Hepatocyte (in vitro differentiated cells): ENCODE results near the gene SEZ6. TPM values are rescaled to one million over a fixed set of nuclear protein-coding genes. Genes with fewer than 3 reads are reported as not detected.

Source experiments
- DNase-seq: peaks from one replicate; pipeline ENCODE4 v3.0.0-alpha.2; 2016; ENCODE audit warnings: low spot score
- H2AFZ ChIP-seq: fragments of 200-600 bp; sonication (generic); 2 replicates; pipeline ENCODE4 v1.6.0; 2016; ENCODE audit warnings: antibody characterized with exemption, mild to moderate bottlenecking
- H3K27ac ChIP-seq: fragments of 200-600 bp; sonication (generic); 2 replicates; pipeline ENCODE4 v1.5.1; 2016; ENCODE audit warnings: mild to moderate bottlenecking
- H3K27me3 ChIP-seq: fragments of 200-600 bp; sonication (generic); 2 replicates; pipeline ENCODE4 v1.6.1; 2016
- H3K36me3 ChIP-seq: fragments of 200-600 bp; sonication (generic); replicated peaks from 2 replicates; pipeline ENCODE4 v1.5.1; 2016; ENCODE audit warnings: low read depth; ENCODE audit not compliant: insufficient read depth
- H3K4me1 ChIP-seq: fragments of 200-600 bp; sonication (generic); 2 replicates; pipeline ENCODE4 v1.5.1; 2016; ENCODE audit warnings: mild to moderate bottlenecking, moderate library complexity; ENCODE audit not compliant: insufficient read depth
- H3K4me2 ChIP-seq: fragments of 200-600 bp; sonication (generic); 2 replicates; pipeline ENCODE4 v1.6.0; 2016
- H3K4me3 ChIP-seq: fragments of 200-600 bp; sonication (generic); 2 replicates; pipeline ENCODE4 v1.5.1; 2016; ENCODE audit warnings: mild to moderate bottlenecking
- H3K79me2 ChIP-seq: fragments of 200-600 bp; sonication (generic); 2 replicates; pipeline ENCODE4 v1.6.0; 2017; ENCODE audit warnings: mild to moderate bottlenecking
- H3K9me2 ChIP-seq: fragments of 200-600 bp; sonication (generic); replicated peaks from 2 replicates; pipeline ENCODE4 v1.6.0; 2017; ENCODE audit warnings: mild to moderate bottlenecking; ENCODE audit not compliant: insufficient read depth
- H3K9me3 ChIP-seq: fragments of 200-600 bp; sonication (generic); 2 replicates; pipeline ENCODE4 v1.5.1; 2016; ENCODE audit warnings: low read depth, mild to moderate bottlenecking
- H4K20me1 ChIP-seq: fragments of 200-600 bp; sonication (generic); 2 replicates; pipeline ENCODE4 v1.6.0; 2016; ENCODE audit warnings: mild to moderate bottlenecking; ENCODE audit not compliant: insufficient read depth, poor library complexity, severe bottlenecking
- EZH2 ChIP-seq: fragments of 200-600 bp; sonication (generic); IDR thresholded peaks from 2 replicates; pipeline ENCODE4 v1.6.1; 2016; ENCODE audit warnings: antibody characterized with exemption, mild to moderate bottlenecking, borderline replicate concordance
- EZH2phosphoT487 ChIP-seq: fragments of 200-600 bp; sonication (generic); IDR thresholded peaks from one replicate; pipeline ENCODE4 v1.6.1; 2018; ENCODE audit warnings: antibody characterized with exemption, mild to moderate bottlenecking, low read depth, moderate library complexity; ENCODE audit not compliant: unreplicated experiment, severe bottlenecking
- WGBS: methylation state at CpG from one replicate; pipeline ENCODE4 v1.1.6; 2016; ENCODE audit warnings: low lambda C conversion rate; ENCODE audit errors: missing lambda C conversion rate; 5-methylcytosine and 5-hydroxymethylcytosine counted together
- polyA plus RNA-seq: library from polyadenylated mRNA; unstranded; fragments of >200 nt; fragmentation: Nextera tagmentation; extraction: Ambion mirVana; gene quantifications from 2 replicates; pipeline ENCODE4 v1.2.1, GENCODE V29; 2016
- total RNA-seq: library from RNA; depleted of rRNA; stranded (reverse); fragments of >200 nt; gene quantifications from 2 replicates; pipeline ENCODE4 v1.2.3, GENCODE V29; 2014
- TF ChIP-seq, protein P1 (sequence below): fragments of 200-600 bp; sonication (generic); IDR thresholded peaks from 2 replicates; pipeline ENCODE4 v1.5.1; 2016; ENCODE audit warnings: antibody characterized with exemption, mild to moderate bottlenecking; ENCODE audit not compliant: poor library complexity

The SEZ6 gene
- total and polyA plus RNA-seq, 2 experiments from 2014 or later, result 0.81 to 1.2 TPM

- Histone ChIP-seq H3K9me2 (no peaks in the 10 kb centered on the region), H3K79me2 (peaks cover 100% of the 10 kb centered on the region), H3K9me3 (no peaks in the 10 kb centered on the region), H3K27ac (no peak overlapping the region), H3K4me3 (no peak overlapping the region), H3K4me1 (peaks cover 21% of the 10 kb centered on the region), H2AFZ (no peak overlapping the region), H3K4me2 (no peak overlapping the region), H3K27me3 (no peaks in the 10 kb centered on the region), H3K36me3 (no peaks in the 10 kb centered on the region), H4K20me1 (peaks cover 82% of the 10 kb centered on the region)
- 93% methylated on average over 8 of the region's 8 CpGs for WGBS
- no peak for TF ChIP-seq EZH2phosphoT487
- TF ChIP-seq, protein P1, sequence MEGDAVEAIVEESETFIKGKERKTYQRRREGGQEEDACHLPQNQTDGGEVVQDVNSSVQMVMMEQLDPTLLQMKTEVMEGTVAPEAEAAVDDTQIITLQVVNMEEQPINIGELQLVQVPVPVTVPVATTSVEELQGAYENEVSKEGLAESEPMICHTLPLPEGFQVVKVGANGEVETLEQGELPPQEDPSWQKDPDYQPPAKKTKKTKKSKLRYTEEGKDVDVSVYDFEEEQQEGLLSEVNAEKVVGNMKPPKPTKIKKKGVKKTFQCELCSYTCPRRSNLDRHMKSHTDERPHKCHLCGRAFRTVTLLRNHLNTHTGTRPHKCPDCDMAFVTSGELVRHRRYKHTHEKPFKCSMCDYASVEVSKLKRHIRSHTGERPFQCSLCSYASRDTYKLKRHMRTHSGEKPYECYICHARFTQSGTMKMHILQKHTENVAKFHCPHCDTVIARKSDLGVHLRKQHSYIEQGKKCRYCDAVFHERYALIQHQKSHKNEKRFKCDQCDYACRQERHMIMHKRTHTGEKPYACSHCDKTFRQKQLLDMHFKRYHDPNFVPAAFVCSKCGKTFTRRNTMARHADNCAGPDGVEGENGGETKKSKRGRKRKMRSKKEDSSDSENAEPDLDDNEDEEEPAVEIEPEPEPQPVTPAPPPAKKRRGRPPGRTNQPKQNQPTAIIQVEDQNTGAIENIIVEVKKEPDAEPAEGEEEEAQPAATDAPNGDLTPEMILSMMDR, result no peak
- no peak for TF ChIP-seq EZH2
- no peak for DNase-seq
Observed at GRCh38 chr17:28944862-28945741, 60.7 kb downstream of the SEZ6 start.

- Histone ChIP-seq H3K79me2 (peaks cover 100% of the 10 kb centered on the region), H3K27me3 (no peaks in the 10 kb centered on the region), H3K27ac (no peak overlapping the region), H3K36me3 (no peaks in the 10 kb centered on the region), H3K9me2 (no peaks in the 10 kb centered on the region), H3K4me3 (no peak overlapping the region), H2AFZ (no peak overlapping the region), H3K4me1 (peaks cover 21% of the 10 kb centered on the region), H4K20me1 (peaks cover 88% of the 10 kb centered on the region), H3K9me3 (no peaks in the 10 kb centered on the region), H3K4me2 (no peak overlapping the region)
- 89% methylated on average over 4 of the region's 4 CpGs for WGBS
- no peak for DNase-seq
- no peak for TF ChIP-seq EZH2phosphoT487
- no peak for TF ChIP-seq EZH2
- TF ChIP-seq, protein P1, result no peak
Observed at GRCh38 chr17:28944343-28944742, 61.5 kb downstream of the SEZ6 start.

DNA sequence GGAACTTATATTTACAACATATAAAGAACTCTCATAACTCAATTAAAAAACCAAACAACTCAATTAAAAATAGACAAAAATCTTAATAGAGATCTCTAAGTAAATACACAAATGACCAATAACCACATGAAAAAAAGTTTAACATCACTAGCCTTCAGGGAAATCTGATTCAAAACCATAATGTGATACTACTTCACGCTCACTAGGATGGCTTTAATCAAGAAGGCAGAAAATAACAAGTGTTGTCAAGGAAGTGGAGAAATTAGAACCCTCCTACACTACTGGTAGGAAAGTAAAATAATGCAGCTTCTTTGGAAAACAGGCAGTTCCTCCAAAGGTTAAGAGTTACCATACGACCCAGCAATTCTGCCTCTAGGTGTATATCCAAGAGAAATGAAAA, 62.9 kb downstream of the SEZ6 start:
- Histone ChIP-seq H3K27me3 (no peaks in the 10 kb centered on the region), H3K4me1 (peaks cover 15% of the 10 kb centered on the region), H4K20me1 (peaks cover 98% of the 10 kb centered on the region), H3K79me2 (peaks cover 100% of the 10 kb centered on the region), H3K9me2 (no peaks in the 10 kb centered on the region), H2AFZ (no peak overlapping the region), H3K9me3 (no peaks in the 10 kb centered on the region), H3K27ac (no peak overlapping the region), H3K4me2 (no peak overlapping the region), H3K36me3 (no peaks in the 10 kb centered on the region), H3K4me3 (no peak overlapping the region)
- WGBS, result 93% methylated on average over 2 of the region's 2 CpGs
- TF ChIP-seq EZH2, result no peak
- TF ChIP-seq, protein P1, result no peak
- TF ChIP-seq EZH2phosphoT487, result no peak
- no peak for DNase-seq
